ENCODE results near the gene CTNNBIP1. TPM values are rescaled to one million over a fixed set of nuclear protein-coding genes. Genes with fewer than 3 reads are reported as not detected.

The CTNNBIP1 gene
- total and polyA plus RNA-seq, 5 donors from 2014 or later, result 5.9 to 9.6 (median 9.3) TPM

DNA sequence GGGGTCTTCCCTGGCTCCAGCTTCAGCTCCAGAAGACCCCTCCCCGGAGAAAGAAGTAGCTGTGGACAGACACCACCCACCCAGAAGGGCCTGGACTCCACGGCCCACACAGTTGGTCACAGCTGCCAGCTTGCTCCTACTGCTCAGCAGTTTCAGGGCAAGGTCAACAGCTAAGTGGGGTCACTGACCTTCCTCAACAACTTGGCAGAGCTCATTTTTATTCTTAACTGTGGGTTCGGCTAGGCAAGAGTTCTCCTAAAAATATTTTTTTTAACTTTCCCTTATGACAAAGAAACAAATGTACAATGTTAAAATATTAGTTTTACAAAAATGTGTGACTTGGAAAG lies 41.9 kb downstream of the CTNNBIP1 start:
- DNase-seq (no peak), ATAC-seq (ENCODE audit: low read depth in 2 of 2) (no peak)
- H3K36me3 ChIP-seq (ENCODE audit: control insufficient read depth, insufficient read depth, low read length), result peaks cover 7% of the 10 kb centered on the region
- H3K4me1 ChIP-seq (ENCODE audit: control insufficient read depth, insufficient read depth, low read length, poor library complexity, severe bottlenecking), result peaks cover 6% of the 10 kb centered on the region
- Mint-ChIP-seq H3K4me3 (no peak overlapping the region), H3K4me1 (peaks cover 0 to 9% (median 4%) of the 10 kb centered on the region in 4 donors), H3K27ac (no peak overlapping the region), H3K9me3 (no peaks in the 10 kb centered on the region), H3K36me3 (peaks cover 8% of the 10 kb centered on the region), H3K27me3 (no peaks in the 10 kb centered on the region)
- no peaks in the 10 kb centered on the region for H3K27me3 ChIP-seq (ENCODE audit: control insufficient read depth, insufficient read depth, low read length)
- H3K9me3 ChIP-seq (ENCODE audit: control insufficient read depth in 2 of 2, low read length in 2 of 2), result no peaks in the 10 kb centered on the region
- H3K27ac ChIP-seq (ENCODE audit: insufficient read depth, low read length, poor library complexity, severe bottlenecking), result no peak overlapping the region
- H3K4me3 ChIP-seq (ENCODE audit: low read depth, low read length), result no peak overlapping the region

DNA sequence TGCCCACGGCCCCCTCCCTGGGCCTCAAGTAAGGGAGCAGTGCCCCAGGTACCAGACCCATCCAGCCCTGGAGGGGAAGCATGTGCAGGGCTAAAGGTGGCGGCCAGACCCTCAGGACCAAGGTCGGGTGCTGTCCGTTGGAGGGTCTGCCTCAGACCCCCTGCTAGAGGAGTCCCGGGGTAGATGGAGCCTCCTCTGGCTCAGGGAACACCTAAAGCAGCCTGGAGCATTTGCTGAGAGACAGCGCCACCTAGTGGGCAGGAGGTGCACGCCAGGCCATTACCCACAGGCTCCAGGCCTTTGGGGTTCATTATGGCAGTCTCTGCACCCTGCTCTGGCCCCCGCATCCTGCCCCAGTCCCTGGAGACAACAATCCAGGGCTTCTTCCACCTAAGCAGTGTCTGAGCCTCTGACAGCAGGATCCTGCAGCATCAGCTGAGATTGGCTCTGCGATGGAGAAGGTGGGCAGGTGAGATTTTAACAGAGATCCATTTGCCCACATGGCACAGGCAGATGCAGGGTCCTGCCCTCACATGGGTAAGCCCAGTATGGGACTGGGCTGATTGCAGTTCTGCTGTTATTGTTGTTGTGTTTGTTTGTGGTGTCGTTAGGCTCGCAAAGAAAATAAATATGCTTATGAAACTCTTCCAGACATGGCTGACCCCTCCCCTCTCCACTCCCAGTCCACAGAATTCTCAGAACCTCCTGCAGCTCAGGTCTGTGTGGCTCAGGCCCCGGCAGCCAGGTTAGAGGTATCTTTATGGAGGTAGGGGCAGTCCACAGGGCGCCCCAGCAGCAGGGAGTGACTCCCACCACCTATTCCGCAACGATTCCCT lies 42.4 kb downstream of the CTNNBIP1 start:
- Mint-ChIP-seq H3K27me3 (no peaks in the 10 kb centered on the region), H3K4me1 (peaks cover 0 to 9% (median 4%) of the 10 kb centered on the region in 4 donors), H3K27ac (no peak overlapping the region), H3K4me3 (no peak overlapping the region), H3K9me3 (no peaks in the 10 kb centered on the region), H3K36me3 (peaks cover 11% of the 10 kb centered on the region)
- Histone ChIP-seq H3K36me3 (ENCODE audit: control insufficient read depth, insufficient read depth, low read length) (peaks cover 7% of the 10 kb centered on the region), H3K4me1 (ENCODE audit: control insufficient read depth, insufficient read depth, low read length, poor library complexity, severe bottlenecking) (peaks cover 6% of the 10 kb centered on the region), H3K4me3 (ENCODE audit: low read depth, low read length) (no peak overlapping the region), H3K27me3 (ENCODE audit: control insufficient read depth, insufficient read depth, low read length) (no peaks in the 10 kb centered on the region), H3K27ac (ENCODE audit: insufficient read depth, low read length, poor library complexity, severe bottlenecking) (no peak overlapping the region), H3K9me3 (ENCODE audit: control insufficient read depth in 2 of 2, low read length in 2 of 2) (no peaks in the 10 kb centered on the region)
- peak; percentile 85 to 93 for ATAC-seq (ENCODE audit: low read depth in 2 of 2)
- peak; percentile 76 to 86 (median 84) for DNase-seq

GRCh38 chr1:9866836-9867235 lies 43.2 kb downstream of the CTNNBIP1 start:
- H3K9me3 Mint-ChIP-seq, result no peaks in the 10 kb centered on the region
- peaks cover 11% of the 10 kb centered on the region for H3K36me3 Mint-ChIP-seq
- peaks cover 6% of the 10 kb centered on the region for H3K4me1 ChIP-seq (ENCODE audit: control insufficient read depth, insufficient read depth, low read length, poor library complexity, severe bottlenecking)
- no peak overlapping the region for H3K4me3 ChIP-seq (ENCODE audit: low read depth, low read length)
- DNase-seq, result no peak
- ATAC-seq (ENCODE audit: low read depth in 2 of 2), result no peak
- H3K36me3 ChIP-seq (ENCODE audit: control insufficient read depth, insufficient read depth, low read length), result peaks cover 7% of the 10 kb centered on the region
- peak overlapping the region in 1 of 3 donors; percentile 83 for H3K27ac Mint-ChIP-seq
- no peaks in the 10 kb centered on the region for H3K9me3 ChIP-seq (ENCODE audit: control insufficient read depth in 2 of 2, low read length in 2 of 2)
- peaks cover 0 to 9% (median 4%) of the 10 kb centered on the region in 4 donors for H3K4me1 Mint-ChIP-seq
- no peak overlapping the region for H3K4me3 Mint-ChIP-seq
- no peak overlapping the region for H3K27ac ChIP-seq (ENCODE audit: insufficient read depth, low read length, poor library complexity, severe bottlenecking)
- H3K27me3 Mint-ChIP-seq, result no peaks in the 10 kb centered on the region
- no peaks in the 10 kb centered on the region for H3K27me3 ChIP-seq (ENCODE audit: control insufficient read depth, insufficient read depth, low read length)

GRCh38 chr1:9865724-9866123 lies 44.3 kb downstream of the CTNNBIP1 start:
- peaks cover 7% of the 10 kb centered on the region for H3K36me3 ChIP-seq (ENCODE audit: control insufficient read depth, insufficient read depth, low read length)
- no peak overlapping the region for H3K4me3 ChIP-seq (ENCODE audit: low read depth, low read length)
- Mint-ChIP-seq H3K4me1 (peaks cover 0 to 9% (median 4%) of the 10 kb centered on the region in 4 donors), H3K4me3 (no peak overlapping the region), H3K27ac (peak overlapping the region in 1 of 3 donors; percentile 17), H3K36me3 (peaks cover 9% of the 10 kb centered on the region), H3K9me3 (no peaks in the 10 kb centered on the region), H3K27me3 (no peaks in the 10 kb centered on the region)
- no peak overlapping the region for H3K27ac ChIP-seq (ENCODE audit: insufficient read depth, low read length, poor library complexity, severe bottlenecking)
- peaks cover 6% of the 10 kb centered on the region for H3K4me1 ChIP-seq (ENCODE audit: control insufficient read depth, insufficient read depth, low read length, poor library complexity, severe bottlenecking)
- DNase-seq, result no peak
- ATAC-seq (ENCODE audit: low read depth in 2 of 2), result no peak
- no peaks in the 10 kb centered on the region for H3K27me3 ChIP-seq (ENCODE audit: control insufficient read depth, insufficient read depth, low read length)
- no peaks in the 10 kb centered on the region for H3K9me3 ChIP-seq (ENCODE audit: control insufficient read depth in 2 of 2, low read length in 2 of 2)

GRCh38 chr1:9863371-9863770 lies 46.7 kb downstream of the CTNNBIP1 start:
- H3K4me3 ChIP-seq (ENCODE audit: low read depth, low read length), result no peak overlapping the region
- Mint-ChIP-seq H3K27ac (no peak overlapping the region), H3K4me3 (no peak overlapping the region), H3K36me3 (peaks cover 6% of the 10 kb centered on the region), H3K27me3 (no peaks in the 10 kb centered on the region), H3K4me1 (peaks cover 0 to 10% (median 4%) of the 10 kb centered on the region in 4 donors), H3K9me3 (no peaks in the 10 kb centered on the region)
- no peak for DNase-seq
- H3K27me3 ChIP-seq (ENCODE audit: control insufficient read depth, insufficient read depth, low read length), result no peaks in the 10 kb centered on the region
- no peak overlapping the region for H3K27ac ChIP-seq (ENCODE audit: insufficient read depth, low read length, poor library complexity, severe bottlenecking)
- ATAC-seq (ENCODE audit: low read depth in 2 of 2), result no peak
- H3K36me3 ChIP-seq (ENCODE audit: control insufficient read depth, insufficient read depth, low read length), result no peaks in the 10 kb centered on the region
- no peaks in the 10 kb centered on the region for H3K9me3 ChIP-seq (ENCODE audit: control insufficient read depth in 2 of 2, low read length in 2 of 2)
- peaks cover 6% of the 10 kb centered on the region for H3K4me1 ChIP-seq (ENCODE audit: control insufficient read depth, insufficient read depth, low read length, poor library complexity, severe bottlenecking)

DNA sequence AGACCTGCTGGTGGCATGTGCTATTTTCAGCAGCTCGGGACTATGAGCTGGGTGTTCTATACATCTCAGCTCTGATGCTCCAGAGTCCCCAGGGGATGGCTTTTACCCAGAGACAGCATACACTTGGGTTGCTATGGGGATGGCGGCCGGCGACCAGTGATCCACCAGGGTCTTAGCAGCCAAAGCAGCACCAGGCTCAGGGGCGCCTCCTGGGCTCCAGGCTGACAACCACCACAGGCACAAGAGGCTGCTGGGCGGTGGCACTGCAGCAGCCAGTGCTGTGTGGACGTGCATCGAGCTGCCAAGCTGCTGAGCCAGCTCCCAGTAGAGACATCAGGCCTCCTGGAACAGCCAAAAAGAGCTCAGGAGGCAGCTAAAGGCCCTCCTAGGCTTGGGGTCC lies 48.7 kb downstream of the CTNNBIP1 start:
- H3K27ac Mint-ChIP-seq, result no peak overlapping the region
- no peaks in the 10 kb centered on the region for H3K4me1 ChIP-seq (ENCODE audit: control insufficient read depth, insufficient read depth, low read length, poor library complexity, severe bottlenecking)
- H3K27me3 ChIP-seq (ENCODE audit: control insufficient read depth, insufficient read depth, low read length), result no peaks in the 10 kb centered on the region
- DNase-seq, result no peak
- no peaks in the 10 kb centered on the region for H3K9me3 ChIP-seq (ENCODE audit: control insufficient read depth in 2 of 2, low read length in 2 of 2)
- peaks cover 14% of the 10 kb centered on the region for H3K36me3 Mint-ChIP-seq
- peaks cover 0 to 1% (median 0%) of the 10 kb centered on the region in 7 donors for H3K9me3 Mint-ChIP-seq
- H3K36me3 ChIP-seq (ENCODE audit: control insufficient read depth, insufficient read depth, low read length), result no peaks in the 10 kb centered on the region
- H3K4me1 Mint-ChIP-seq, result peaks cover 0 to 5% (median 0%) of the 10 kb centered on the region in 4 donors
- H3K4me3 ChIP-seq (ENCODE audit: low read depth, low read length), result no peak overlapping the region
- H3K4me3 Mint-ChIP-seq, result no peak overlapping the region
- H3K27me3 Mint-ChIP-seq, result no peaks in the 10 kb centered on the region
- H3K27ac ChIP-seq (ENCODE audit: insufficient read depth, low read length, poor library complexity, severe bottlenecking), result no peak overlapping the region
- no peak for ATAC-seq (ENCODE audit: low read depth in 2 of 2)

DNA sequence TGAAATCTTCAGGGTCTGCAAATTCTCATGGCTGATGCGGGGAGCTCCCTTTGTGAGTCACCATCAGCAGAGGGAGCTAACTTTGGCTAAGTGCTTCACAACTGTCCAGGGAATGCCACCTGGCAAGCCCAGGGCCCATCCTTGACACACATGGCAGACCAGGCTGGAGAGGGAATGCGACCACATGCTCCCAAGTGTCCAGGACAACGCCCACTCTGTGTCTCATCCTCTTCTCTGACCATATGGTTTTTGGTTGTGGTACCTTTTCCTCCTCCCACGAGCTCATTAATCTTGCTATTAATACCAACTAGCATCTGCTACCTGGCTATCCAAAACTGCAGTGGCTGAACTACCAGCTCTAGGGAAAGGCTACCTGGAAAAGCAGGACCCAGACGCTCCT lies 49.2 kb downstream of the CTNNBIP1 start:
- Mint-ChIP-seq H3K4me1 (peaks cover 0 to 5% (median 0%) of the 10 kb centered on the region in 4 donors), H3K4me3 (no peak overlapping the region), H3K9me3 (peaks cover 0 to 1% (median 0%) of the 10 kb centered on the region in 7 donors), H3K27me3 (no peaks in the 10 kb centered on the region), H3K36me3 (peaks cover 14% of the 10 kb centered on the region), H3K27ac (peak overlapping the region in 1 of 3 donors; percentile 58)
- DNase-seq, result no peak
- Histone ChIP-seq H3K27me3 (ENCODE audit: control insufficient read depth, insufficient read depth, low read length) (no peaks in the 10 kb centered on the region), H3K4me1 (ENCODE audit: control insufficient read depth, insufficient read depth, low read length, poor library complexity, severe bottlenecking) (no peaks in the 10 kb centered on the region), H3K27ac (ENCODE audit: insufficient read depth, low read length, poor library complexity, severe bottlenecking) (no peak overlapping the region), H3K9me3 (ENCODE audit: control insufficient read depth in 2 of 2, low read length in 2 of 2) (no peaks in the 10 kb centered on the region), H3K4me3 (ENCODE audit: low read depth, low read length) (no peak overlapping the region), H3K36me3 (ENCODE audit: control insufficient read depth, insufficient read depth, low read length) (no peaks in the 10 kb centered on the region)
- ATAC-seq (ENCODE audit: low read depth in 2 of 2), result no peak

All from CD4-positive, CD25-positive, alpha-beta regulatory T cell (primary cell).